Sigmoid colon (tissue), 7 donors: ENCODE measurements around the gene SOX12. TPM values are rescaled to one million over a fixed set of nuclear protein-coding genes. Genes with fewer than 3 reads are reported as not detected.

ENCODE experiments used
- DNase-seq: peaks from one replicate; pipeline ENCODE4 v3.0.0-alpha.2; 2019
- H3K27ac ChIP-seq, 4 donors: fragments of 200-600 bp; sonication (generic); one replicate each; pipeline ENCODE4 v1.5.1; 2016 to 2019; ENCODE audit warnings: mild to moderate bottlenecking in 1 of 4
- H3K27me3 ChIP-seq, 3 donors: fragments of 200-600 bp; sonication (generic); one replicate each; pipeline ENCODE4 v1.5.1; 2019; ENCODE audit warnings: mild to moderate bottlenecking in 1 of 3
- H3K36me3 ChIP-seq, 4 donors: fragments of 200-600 bp; sonication (generic); one replicate each; pipeline ENCODE4 v1.5.1; 2016 to 2019
- H3K4me1 ChIP-seq, 4 donors: fragments of 200-600 bp; sonication (generic); one replicate each; pipeline ENCODE4 v1.5.1; 2017 to 2019
- H3K4me3 ChIP-seq, 4 donors: fragments of 200-600 bp; sonication (generic); one replicate each; pipeline ENCODE4 v1.5.1; 2017 to 2019; ENCODE audit warnings: mild to moderate bottlenecking in 2 of 4, moderate library complexity in 1 of 4
- H3K9me3 ChIP-seq, 4 donors: fragments of 200-600 bp in 3 of 4; sonication (generic) in 3 of 4; one replicate each; pipeline versions ENCODE4 v1.5.1 to v1.6.1; 2013 to 2019
- EP300 ChIP-seq, 4 donors: sonication (generic); formaldehyde crosslinking; IDR thresholded peaks; one replicate each; pipeline ENCODE4 v1.6.1; 2017; ENCODE audit warnings: antibody characterized with exemption in 4 of 4
- POLR2A ChIP-seq, 2 donors: fragments of 450-650 bp; IDR thresholded peaks; one replicate each; pipeline ENCODE4 v1.6.1; 2016; ENCODE audit warnings: antibody characterized with exemption in 2 of 2, mild to moderate bottlenecking in 2 of 2, moderate library complexity in 2 of 2
- POLR2AphosphoS5 ChIP-seq, 4 donors: sonication (generic); formaldehyde crosslinking; IDR thresholded peaks; one replicate each; pipeline ENCODE4 v1.6.1; 2017; ENCODE audit warnings: antibody characterized with exemption in 4 of 4
- WGBS, 2 donors: extraction: QIAGEN DNeasy Blood & Tissue Kit; methylation state at CpG; one replicate each; pipeline ENCODE4 v1.1.7; 2013; 5-methylcytosine and 5-hydroxymethylcytosine counted together
- intact Hi-C: fragments of 100-400 bp; cut with DNase I; formaldehyde crosslinking; loops from one replicate; pipeline ENCODE4 v1.15.1; 2023
- polyA plus RNA-seq, 3 donors: library from polyadenylated mRNA; stranded (reverse); fragments of 200-250 nt; gene quantifications; one replicate each; pipeline ENCODE4 v1.2.3, GENCODE V29; 2013
- total RNA-seq, 4 donors: library from RNA; depleted of rRNA; stranded (reverse); fragments of >200 nt; gene quantifications; one replicate each; pipeline ENCODE4 v1.1.0, GENCODE V29; 2016
- TF ChIP-seq, protein P1 (sequence below), 4 experiments: fragments of 450-650 bp in 3 of 4; fragments of 200-600 bp in 1 of 4; IDR thresholded peaks; one replicate each; pipeline ENCODE4 v1.5.1; 2016 to 2019; ENCODE audit warnings: antibody characterized with exemption in 4 of 4, mild to moderate bottlenecking in 3 of 4, moderate library complexity in 2 of 4
- donor health status: healthy with polysubstance abuse.
- donor health status: Bipolar disorder and iron deficiency.
- donor health status: healthy.

The SOX12 gene
- total and polyA plus RNA-seq, 7 donors = 1.2 to 9.7 (median 3.9) TPM

DNA sequence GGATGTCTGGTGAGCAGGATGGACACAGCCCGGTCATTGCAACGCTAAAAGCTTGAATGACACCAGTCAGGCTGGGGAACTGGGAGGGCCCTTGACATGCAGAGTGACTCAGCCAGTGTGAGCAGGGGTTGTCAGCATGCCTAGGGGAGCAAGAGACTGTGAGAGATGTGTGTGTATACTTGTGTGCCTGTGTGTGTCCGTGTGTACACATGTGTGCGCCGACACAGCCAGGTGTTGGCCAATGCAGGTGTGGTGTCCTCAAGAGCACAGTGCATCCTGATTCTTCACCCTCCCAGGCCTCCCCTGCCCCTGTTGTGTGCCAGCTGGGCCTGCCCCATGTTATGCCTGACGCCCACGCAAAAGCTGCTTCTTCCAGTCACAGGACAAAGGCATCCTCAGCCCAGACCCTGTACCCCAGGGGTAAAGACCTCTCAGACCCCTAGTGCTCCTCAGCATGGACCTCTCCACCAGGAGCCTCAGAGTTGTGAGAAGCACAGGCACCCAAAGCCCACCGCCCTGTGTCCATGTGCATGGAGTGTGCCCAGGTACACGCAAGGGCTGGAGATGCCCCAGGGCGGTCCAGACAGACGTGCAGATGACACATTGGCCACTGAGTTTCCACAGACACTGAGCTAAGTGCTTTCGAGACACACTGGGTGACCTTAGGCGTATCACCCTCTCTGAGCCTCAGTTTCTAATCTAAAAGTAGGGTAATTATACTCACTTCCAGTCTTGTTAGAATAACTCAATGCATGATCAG is 38.1 kb downstream of the SOX12 start:
- no peak for DNase-seq

DNA sequence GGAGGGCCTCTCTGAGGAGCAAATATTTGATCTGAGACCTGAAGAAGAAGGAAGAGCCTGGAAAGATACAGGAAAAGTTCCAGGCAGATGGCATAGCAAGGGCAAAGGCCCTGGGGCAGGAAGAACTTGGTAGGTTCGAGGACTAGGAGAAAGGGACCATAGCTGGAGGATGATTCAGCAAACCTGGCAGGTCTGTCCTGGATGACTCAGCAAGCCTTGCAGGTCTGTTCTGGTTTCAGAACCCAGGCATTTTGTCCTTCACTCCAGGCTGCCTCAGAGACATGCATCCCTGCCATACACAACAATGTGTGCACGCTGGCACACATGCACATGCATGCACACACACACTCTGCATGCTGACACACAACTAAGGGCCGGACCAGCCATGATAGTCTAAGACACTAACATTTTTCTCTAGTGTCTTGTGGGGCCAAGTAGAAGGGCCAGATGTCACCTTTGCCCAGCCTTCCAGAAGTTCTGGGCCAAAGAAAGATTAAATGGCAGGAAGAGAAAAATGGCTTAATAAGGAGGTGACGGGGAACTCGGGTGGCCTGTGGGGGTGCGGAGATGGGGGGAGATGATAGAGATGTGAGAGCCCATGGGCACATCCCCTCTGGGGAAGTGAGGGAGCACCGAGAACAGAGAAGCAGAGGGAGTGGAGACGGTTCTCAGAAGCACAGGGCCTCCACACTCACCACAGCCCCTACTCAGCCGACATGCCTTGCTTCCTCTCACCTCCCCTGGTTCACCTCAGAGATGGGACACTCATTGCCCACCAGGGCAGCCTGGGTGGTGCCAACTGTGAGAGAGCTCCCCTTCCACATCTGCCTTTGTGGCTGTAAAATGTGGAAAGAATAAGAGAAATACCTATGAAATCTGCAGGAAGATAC is 39.8 kb downstream of the SOX12 start:
- Histone ChIP-seq H3K36me3 (no peaks in the 10 kb centered on the region), H3K4me3 (no peak overlapping the region), H3K9me3 (no peaks in the 10 kb centered on the region), H3K4me1 (peaks cover 0 to 4% (median 0%) of the 10 kb centered on the region in 4 donors), H3K27me3 (peaks cover 0 to 4% (median 0%) of the 10 kb centered on the region in 3 donors), H3K27ac (no peak overlapping the region)
- no peak for TF ChIP-seq EP300 (IDR thresholded peaks at IDR 0.05)
- TF ChIP-seq POLR2AphosphoS5 (IDR thresholded peaks at IDR 0.05) = no peak
- TF ChIP-seq, protein P1, sequence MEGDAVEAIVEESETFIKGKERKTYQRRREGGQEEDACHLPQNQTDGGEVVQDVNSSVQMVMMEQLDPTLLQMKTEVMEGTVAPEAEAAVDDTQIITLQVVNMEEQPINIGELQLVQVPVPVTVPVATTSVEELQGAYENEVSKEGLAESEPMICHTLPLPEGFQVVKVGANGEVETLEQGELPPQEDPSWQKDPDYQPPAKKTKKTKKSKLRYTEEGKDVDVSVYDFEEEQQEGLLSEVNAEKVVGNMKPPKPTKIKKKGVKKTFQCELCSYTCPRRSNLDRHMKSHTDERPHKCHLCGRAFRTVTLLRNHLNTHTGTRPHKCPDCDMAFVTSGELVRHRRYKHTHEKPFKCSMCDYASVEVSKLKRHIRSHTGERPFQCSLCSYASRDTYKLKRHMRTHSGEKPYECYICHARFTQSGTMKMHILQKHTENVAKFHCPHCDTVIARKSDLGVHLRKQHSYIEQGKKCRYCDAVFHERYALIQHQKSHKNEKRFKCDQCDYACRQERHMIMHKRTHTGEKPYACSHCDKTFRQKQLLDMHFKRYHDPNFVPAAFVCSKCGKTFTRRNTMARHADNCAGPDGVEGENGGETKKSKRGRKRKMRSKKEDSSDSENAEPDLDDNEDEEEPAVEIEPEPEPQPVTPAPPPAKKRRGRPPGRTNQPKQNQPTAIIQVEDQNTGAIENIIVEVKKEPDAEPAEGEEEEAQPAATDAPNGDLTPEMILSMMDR (IDR thresholded peaks at IDR 0.05) = no peak
- TF ChIP-seq POLR2A (IDR thresholded peaks at IDR 0.05) = no peak
- 76 to 88% methylated on average over 9 of the region's 9 CpGs for whole genome bisulfite sequencing, 2 donors
- intact Hi-C loops = no loop called here
- DNase-seq = no peak

More for the DNA sequence above, 38.1 kb downstream of the SOX12 start:
- no peaks in the 10 kb centered on the region for H3K9me3 ChIP-seq
- no peak overlapping the region for H3K27ac ChIP-seq
- TF ChIP-seq, protein P1 (IDR thresholded peaks at IDR 0.05) = no peak
- TF ChIP-seq EP300 (IDR thresholded peaks at IDR 0.05) = no peak
- TF ChIP-seq POLR2AphosphoS5 (IDR thresholded peaks at IDR 0.05) = no peak
- no peak for TF ChIP-seq POLR2A (IDR thresholded peaks at IDR 0.05)
- intact Hi-C loops = no loop called here
- H3K4me3 ChIP-seq = no peak overlapping the region
- no peaks in the 10 kb centered on the region for H3K36me3 ChIP-seq
- 90% methylated on average over 13 of the region's 13 CpGs for WGBS, 2 donors
- H3K4me1 ChIP-seq = peaks cover 0 to 4% (median 0%) of the 10 kb centered on the region in 4 donors
- H3K27me3 ChIP-seq = peaks cover 0 to 4% (median 0%) of the 10 kb centered on the region in 3 donors

GRCh38 chr20:366041-366718 is 40.8 kb downstream of the SOX12 start:
- Histone ChIP-seq H3K9me3 (no peaks in the 10 kb centered on the region), H3K4me1 (peaks cover 0 to 4% (median 0%) of the 10 kb centered on the region in 4 donors), H3K27me3 (peaks cover 0 to 4% (median 0%) of the 10 kb centered on the region in 3 donors), H3K27ac (no peak overlapping the region), H3K4me3 (no peak overlapping the region), H3K36me3 (no peaks in the 10 kb centered on the region)
- no peak for DNase-seq
- WGBS, 2 donors = 38 to 56% methylated on average over 7 of the region's 7 CpGs
- TF ChIP-seq, protein P1 (IDR thresholded peaks at IDR 0.05) = no peak
- TF ChIP-seq POLR2A (IDR thresholded peaks at IDR 0.05) = no peak
- no peak for TF ChIP-seq POLR2AphosphoS5 (IDR thresholded peaks at IDR 0.05)
- TF ChIP-seq EP300 (IDR thresholded peaks at IDR 0.05) = no peak
- intact Hi-C loops = no loop called here

GRCh38 chr20:366719-367485 is 41.5 kb downstream of the SOX12 start:
- Histone ChIP-seq H3K27me3 (peaks cover 0 to 4% (median 0%) of the 10 kb centered on the region in 3 donors), H3K36me3 (no peaks in the 10 kb centered on the region), H3K4me1 (peaks cover 0 to 4% (median 0%) of the 10 kb centered on the region in 4 donors), H3K27ac (no peak overlapping the region), H3K9me3 (no peaks in the 10 kb centered on the region), H3K4me3 (no peak overlapping the region)
- DNase-seq = no peak
- intact Hi-C loops = no loop called here
- 81 to 82% methylated on average over 13 of the region's 13 CpGs for WGBS, 2 donors
- no peak for TF ChIP-seq POLR2A (IDR thresholded peaks at IDR 0.05)
- TF ChIP-seq, protein P1 (IDR thresholded peaks at IDR 0.05) = no peak
- TF ChIP-seq POLR2AphosphoS5 (IDR thresholded peaks at IDR 0.05) = no peak
- TF ChIP-seq EP300 (IDR thresholded peaks at IDR 0.05) = no peak
